Peyer's patch (tissue), 4 donors: Measurements from ENCODE around the gene PSMB8.

Source experiments
- CTCF ChIP-seq, 6 experiments: fragments of 450-650 bp in 4 of 6; fragments of 200-600 bp in 2 of 6; sonication (generic) in 1 of 6; IDR thresholded peaks; one replicate each; pipeline ENCODE4 v1.5.1; 2017 to 2019; ENCODE audit warnings: antibody characterized with exemption in 6 of 6, mild to moderate bottlenecking in 3 of 6, moderate library complexity in 1 of 6
- POLR2A ChIP-seq, 2 donors: fragments of 450-650 bp; IDR thresholded peaks; one replicate each; pipeline ENCODE4 v1.5.1; 2017; ENCODE audit warnings: antibody characterized with exemption in 2 of 2, mild to moderate bottlenecking in 2 of 2, moderate library complexity in 2 of 2

- TF ChIP-seq CTCF (IDR thresholded peaks at IDR 0.05) (peak in 2 of 6 experiments; percentile 16 to 49), POLR2A (IDR thresholded peaks at IDR 0.05) (no peak)
Measured at GRCh38 chr6:32855467-32856174, 11.8 kb upstream of the PSMB8 start.
